Cerebellar nuclear complex (tissue), 1 donor: Measurements from ENCODE around the gene ADM2.

Experiments
- DNase-seq, 2 experiments: peaks; one replicate each; lab custom pipeline; 2025; lab: John Stamatoyannopoulos, UW

Gene ADM2

GRCh38 chr22:50445071-50445879 lies 36.1 kb upstream of the ADM2 start:
- DNase-seq: no peak

- DNase-seq: no peak
These were observed 35.2 kb upstream of the ADM2 start for GRCh38 chr22:50445880-50446707.

- no peak for DNase-seq
These were observed 34.4 kb upstream of the ADM2 start for GRCh38 chr22:50446708-50447575.

- DNase-seq: no peak
These were observed 33.5 kb upstream of the ADM2 start for GRCh38 chr22:50447576-50448551.

- no peak for DNase-seq
These were observed 28.7 kb upstream of the ADM2 start for GRCh38 chr22:50452649-50453048.

- no peak for DNase-seq
These were observed 26.7 kb upstream of the ADM2 start for GRCh38 chr22:50454556-50455075.

- DNase-seq: no peak
These were observed 26.1 kb upstream of the ADM2 start for GRCh38 chr22:50455201-50455600.

GRCh38 chr22:50456026-50456425 lies 25.3 kb upstream of the ADM2 start:
- DNase-seq: no peak

- no peak for DNase-seq
These were observed 24.7 kb upstream of the ADM2 start for GRCh38 chr22:50456466-50457234.

- no peak for DNase-seq
These were observed 22.3 kb upstream of the ADM2 start for GRCh38 chr22:50459016-50459415.

- DNase-seq: peak in 1 of 2 experiments; percentile 76
These were observed 21.7 kb upstream of the ADM2 start for GRCh38 chr22:50459496-50460140.

- no peak for DNase-seq
These were observed 20.4 kb upstream of the ADM2 start for GRCh38 chr22:50460938-50461337.

- DNase-seq: no peak
These were observed 19.8 kb upstream of the ADM2 start for GRCh38 chr22:50461536-50461935.

- DNase-seq: no peak
These were observed 19.3 kb upstream of the ADM2 start for GRCh38 chr22:50461979-50462540.

- no peak for DNase-seq
These were observed 18.0 kb upstream of the ADM2 start for GRCh38 chr22:50463188-50463900.

- no peak for DNase-seq
These were observed 16.9 kb upstream of the ADM2 start for GRCh38 chr22:50464451-50464850.

- DNase-seq: no peak
These were observed 16.0 kb upstream of the ADM2 start for GRCh38 chr22:50465066-50465930.
